HG03460 (cell line): Measurements from ENCODE around the gene RPA3.

Source experiments
- ATAC-seq: cut with Tn5 transposase; IDR thresholded peaks from one replicate; pipeline ENCODE4 v1.9.1; 2021; ENCODE audit not compliant: unreplicated experiment

The RPA3 gene

DNA sequence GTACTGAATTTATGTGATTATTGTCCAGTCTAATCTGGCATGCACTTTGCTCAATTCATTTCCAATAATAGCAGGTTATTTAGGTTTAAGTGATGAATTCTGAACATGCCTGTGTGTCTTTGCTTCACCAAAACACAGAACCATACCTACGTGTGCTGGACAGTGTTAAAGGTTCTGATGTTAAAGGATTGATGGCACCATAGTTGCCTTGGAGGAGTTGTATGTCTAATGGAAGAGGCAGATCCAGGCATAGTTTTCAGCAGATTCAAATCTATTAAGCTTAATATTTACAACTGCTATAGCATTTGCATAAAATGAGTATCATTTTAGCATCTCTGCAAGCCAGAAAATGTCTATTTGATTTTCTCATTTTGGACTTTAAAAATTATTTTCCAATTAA is 105.9 kb downstream of the RPA3 start:
- no peak for ATAC-seq

- no peak for ATAC-seq
These were observed 109.1 kb downstream of the RPA3 start for GRCh38 chr7:7609330-7609729.

- no peak for ATAC-seq
These were observed 111.4 kb downstream of the RPA3 start for GRCh38 chr7:7607010-7607409.

DNA sequence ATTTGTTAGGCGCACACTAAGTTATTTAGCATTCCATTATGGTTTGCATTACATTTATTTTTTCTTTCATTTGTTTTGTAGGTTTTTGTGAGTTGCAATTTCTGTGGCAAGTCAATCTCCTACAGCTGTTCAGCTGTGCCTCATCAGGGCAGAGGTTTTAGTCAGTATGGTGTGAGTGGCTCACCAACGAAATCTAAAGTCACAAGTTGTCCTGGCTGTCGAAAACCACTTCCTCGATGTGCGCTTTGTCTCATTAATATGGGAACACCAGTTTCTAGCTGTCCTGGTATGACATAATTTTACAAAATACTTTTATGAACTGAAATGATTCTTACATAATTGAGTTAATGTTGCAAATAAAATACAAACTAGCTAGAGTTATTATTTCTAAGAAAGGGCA is 122.2 kb downstream of the RPA3 start:
- ATAC-seq = no peak

DNA sequence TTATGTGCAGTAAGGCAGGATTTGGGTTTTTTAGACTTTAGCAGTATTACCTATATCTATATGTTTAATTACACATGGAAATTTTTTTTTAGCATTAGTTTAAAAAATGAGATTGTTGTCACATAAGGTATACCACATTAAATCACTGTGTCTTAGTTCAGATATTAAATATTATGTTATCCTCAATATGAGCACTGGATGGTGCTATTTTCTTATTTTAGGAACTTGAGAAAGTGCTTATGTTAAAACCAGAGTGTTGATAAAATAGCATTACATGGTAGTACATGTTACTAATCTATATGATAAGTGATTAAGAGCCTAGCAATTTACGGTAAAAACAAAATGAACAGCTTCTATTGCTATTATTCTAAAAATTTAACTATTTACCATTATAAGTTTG is 123.0 kb downstream of the RPA3 start:
- ATAC-seq = no peak
